Stomach (tissue), 9 donors: ENCODE results near the gene LRRIQ1. TPM values are rescaled to one million over a fixed set of nuclear protein-coding genes. Genes with fewer than 3 reads are reported as not detected.
"Not testable (repeated sequence)": the region's sequence is repeated elsewhere in the genome, so short reads cannot be mapped to it uniquely, and the experiment has no call there.

ENCODE experiments used
- DNase-seq, 2 donors: peaks; one replicate each; pipeline versions ENCODE4 v3.0.0 to v3.0.0-alpha.2; 2013 to 2019
- H3K27ac ChIP-seq, 5 donors: fragments of 200-600 bp in 4 of 5; sonication (generic) in 4 of 5; one replicate each; pipeline ENCODE4 v1.5.1; 2013 to 2019; ENCODE audit warnings: mild to moderate bottlenecking in 1 of 5, moderate library complexity in 1 of 5
- H3K27me3 ChIP-seq, 3 donors: fragments of 200-600 bp; sonication (generic); one replicate each; pipeline ENCODE4 v1.5.1; 2017 to 2019; ENCODE audit warnings: mixed run types in 1 of 3
- H3K36me3 ChIP-seq, 4 donors: fragments of 200-600 bp; sonication (generic); 1 replicate in 3 of 4; 2 replicates in 1 of 4; pipeline ENCODE4 v1.5.1; 2016 to 2019
- H3K4me1 ChIP-seq, 4 donors: fragments of 200-600 bp; sonication (generic); one replicate each; pipeline ENCODE4 v1.5.1; 2016 to 2019
- H3K4me3 ChIP-seq, 4 donors: fragments of 200-600 bp; sonication (generic) in 3 of 4; one replicate each; pipeline ENCODE4 v1.5.1; 2016 to 2019; ENCODE audit warnings: mild to moderate bottlenecking in 1 of 4
- H3K9me3 ChIP-seq, 4 donors: fragments of 200-600 bp; sonication (generic); one replicate each; pipeline ENCODE4 v1.5.1; 2016 to 2019
- EP300 ChIP-seq: sonication (generic); formaldehyde crosslinking; IDR thresholded peaks from one replicate; pipeline ENCODE4 v1.6.1; 2017; ENCODE audit warnings: antibody characterized with exemption
- POLR2A ChIP-seq, 4 donors: fragments of 450-650 bp; IDR thresholded peaks; one replicate each; pipeline ENCODE4 v1.6.1; 2016; ENCODE audit warnings: antibody characterized with exemption in 4 of 4, control low read depth in 2 of 4, mild to moderate bottlenecking in 1 of 4, moderate library complexity in 1 of 4
- POLR2AphosphoS5 ChIP-seq, 3 donors: sonication (generic); formaldehyde crosslinking; IDR thresholded peaks; one replicate each; pipeline ENCODE4 v1.6.1; 2016; ENCODE audit warnings: antibody characterized with exemption in 3 of 3
- WGBS, 5 donors: extraction: QIAGEN DNeasy Blood & Tissue Kit in 3 of 5; methylation state at CpG; one replicate each; pipeline versions ENCODE4 v1.1.5 to v1.1.7; 2013 to 2018; 5-methylcytosine and 5-hydroxymethylcytosine counted together
- intact Hi-C: fragments of 100-400 bp; cut with DNase I; formaldehyde crosslinking; loops from one replicate; pipeline ENCODE4 v1.15.1; 2023; ENCODE audit warnings: low total_unique reads
- polyA plus RNA-seq, 3 donors: library from polyadenylated mRNA; stranded (reverse); fragments of 200-250 nt; gene quantifications; one replicate each; pipeline ENCODE4 v1.2.3, GENCODE V29; 2013
- total RNA-seq, 5 donors: library from RNA; depleted of rRNA; stranded (reverse); fragments of >200 nt; gene quantifications; one replicate each; pipeline versions ENCODE4 v1.1.0 to v1.2.3, GENCODE V29; 2014 to 2016
- TF ChIP-seq, protein P1 (sequence below), 7 experiments: fragments of 450-650 bp in 4 of 7; fragments of 200-600 bp in 3 of 7; sonication (generic) in 3 of 7; IDR thresholded peaks; one replicate each; pipeline ENCODE4 v1.5.1; 2016 to 2019; ENCODE audit warnings: antibody characterized with exemption in 7 of 7, control low read depth in 2 of 7, mild to moderate bottlenecking in 1 of 7
- donor health status: healthy with polysubstance abuse.
- donor health status: Bipolar disorder and iron deficiency.
- donor health status: healthy.

Gene LRRIQ1
- total and polyA plus RNA-seq, 8 donors, result 0.05 to 2.2 (median 0.92) TPM; not detected in 5

- no peaks in the 10 kb centered on the region for H3K9me3 ChIP-seq
- TF ChIP-seq POLR2AphosphoS5 (IDR thresholded peaks at IDR 0.05) (no peak), POLR2A (IDR thresholded peaks at IDR 0.05) (no peak), EP300 (no peak)
- TF ChIP-seq, protein P1, sequence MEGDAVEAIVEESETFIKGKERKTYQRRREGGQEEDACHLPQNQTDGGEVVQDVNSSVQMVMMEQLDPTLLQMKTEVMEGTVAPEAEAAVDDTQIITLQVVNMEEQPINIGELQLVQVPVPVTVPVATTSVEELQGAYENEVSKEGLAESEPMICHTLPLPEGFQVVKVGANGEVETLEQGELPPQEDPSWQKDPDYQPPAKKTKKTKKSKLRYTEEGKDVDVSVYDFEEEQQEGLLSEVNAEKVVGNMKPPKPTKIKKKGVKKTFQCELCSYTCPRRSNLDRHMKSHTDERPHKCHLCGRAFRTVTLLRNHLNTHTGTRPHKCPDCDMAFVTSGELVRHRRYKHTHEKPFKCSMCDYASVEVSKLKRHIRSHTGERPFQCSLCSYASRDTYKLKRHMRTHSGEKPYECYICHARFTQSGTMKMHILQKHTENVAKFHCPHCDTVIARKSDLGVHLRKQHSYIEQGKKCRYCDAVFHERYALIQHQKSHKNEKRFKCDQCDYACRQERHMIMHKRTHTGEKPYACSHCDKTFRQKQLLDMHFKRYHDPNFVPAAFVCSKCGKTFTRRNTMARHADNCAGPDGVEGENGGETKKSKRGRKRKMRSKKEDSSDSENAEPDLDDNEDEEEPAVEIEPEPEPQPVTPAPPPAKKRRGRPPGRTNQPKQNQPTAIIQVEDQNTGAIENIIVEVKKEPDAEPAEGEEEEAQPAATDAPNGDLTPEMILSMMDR (IDR thresholded peaks at IDR 0.05), result no peak
- intact Hi-C loops, result no loop called here
- H3K27me3 ChIP-seq, result no peaks in the 10 kb centered on the region
- no peak overlapping the region for H3K4me3 ChIP-seq
- no peak overlapping the region for H3K27ac ChIP-seq
- H3K4me1 ChIP-seq, result no peaks in the 10 kb centered on the region
- H3K36me3 ChIP-seq, result no peaks in the 10 kb centered on the region
- no peak for DNase-seq
Observed at GRCh38 chr12:85004204-85004603, 31.9 kb upstream of the LRRIQ1 start.

DNA sequence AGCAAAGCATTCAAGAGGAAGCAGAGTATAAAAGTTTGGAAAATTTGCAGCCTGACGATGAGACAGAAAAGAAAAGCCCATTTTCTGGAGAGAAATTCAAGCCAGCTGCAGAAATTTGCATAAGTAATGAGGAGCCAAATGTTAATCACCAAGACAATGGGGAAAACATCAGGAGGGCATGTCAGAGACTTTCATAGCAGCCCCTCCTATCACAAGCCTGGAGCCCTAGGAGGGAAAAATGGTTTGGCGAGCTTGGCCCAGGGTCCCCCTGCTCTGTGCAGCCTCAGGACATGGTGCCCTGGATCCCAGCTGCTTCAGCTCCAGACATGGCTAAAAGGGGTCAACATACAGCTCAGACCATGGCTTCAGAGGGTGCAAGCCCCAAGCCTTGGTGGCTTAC is 31.1 kb upstream of the LRRIQ1 start:
- DNase-seq, H3K4me3 ChIP-seq, H3K4me1 ChIP-seq, H3K27me3 ChIP-seq, intact Hi-C loops, H3K9me3 ChIP-seq, H3K27ac ChIP-seq, H3K36me3 ChIP-seq: not testable (repeated sequence)
- 66 to 75% (median 70%) methylated on average over 2 of the region's 2 CpGs for WGBS, 5 donors

DNA sequence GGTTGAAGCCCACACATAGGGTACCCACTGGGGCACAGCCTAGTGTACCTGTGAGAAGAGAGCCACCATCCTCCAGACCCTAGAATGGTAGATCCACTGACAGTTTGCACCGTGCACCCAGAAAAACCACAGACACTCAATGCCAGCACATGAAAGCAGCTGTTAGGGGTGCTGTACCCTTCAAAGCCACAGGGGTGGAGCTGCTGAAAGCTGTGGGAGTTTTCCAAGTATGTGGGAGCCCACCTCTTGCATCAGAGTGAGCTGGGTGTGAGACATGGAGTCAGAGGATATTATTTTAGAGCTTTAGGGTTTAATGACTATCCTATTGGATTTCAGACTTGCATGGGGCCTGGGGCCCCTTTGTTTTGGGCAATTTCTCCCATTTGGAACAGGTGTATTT is 30.5 kb upstream of the LRRIQ1 start:
- DNase-seq, result no peak
- Histone ChIP-seq H3K9me3 (no peaks in the 10 kb centered on the region), H3K36me3 (no peaks in the 10 kb centered on the region), H3K4me1 (no peaks in the 10 kb centered on the region), H3K27ac (no peak overlapping the region), H3K27me3 (no peaks in the 10 kb centered on the region), H3K4me3 (no peak overlapping the region)
- WGBS, 5 donors, result 78 to 97% (median 86%) methylated on average over 1 of the region's 1 CpG
- intact Hi-C loops, result no loop called here
- TF ChIP-seq, protein P1 (IDR thresholded peaks at IDR 0.05), result no peak
- TF ChIP-seq POLR2A (IDR thresholded peaks at IDR 0.05) (no peak), POLR2AphosphoS5 (IDR thresholded peaks at IDR 0.05) (no peak), EP300 (no peak)

DNA sequence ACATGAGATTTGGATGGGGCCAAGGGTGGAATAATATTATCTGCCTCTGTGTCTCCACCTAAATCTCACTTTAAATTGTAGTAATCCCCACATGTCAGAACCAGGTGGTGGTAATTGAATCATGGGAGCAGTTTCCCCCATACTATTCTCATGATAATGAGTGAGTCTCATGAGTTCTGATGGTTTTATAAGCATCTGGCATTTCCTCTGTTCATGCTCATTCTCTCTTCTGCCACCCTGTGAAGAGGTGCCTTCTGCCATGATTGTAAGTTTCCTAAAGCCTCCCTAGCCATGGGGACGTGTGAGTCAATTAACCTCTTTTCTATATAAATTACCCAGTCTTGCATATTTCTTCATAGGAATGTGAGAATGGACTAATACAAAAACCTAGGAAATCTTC is 29.9 kb upstream of the LRRIQ1 start:
- no peaks in the 10 kb centered on the region for H3K4me1 ChIP-seq
- H3K4me3 ChIP-seq, result no peak overlapping the region
- TF ChIP-seq POLR2AphosphoS5 (IDR thresholded peaks at IDR 0.05), result no peak
- TF ChIP-seq, protein P1 (IDR thresholded peaks at IDR 0.05), result no peak
- WGBS, 5 donors, result 50 to 84% (median 75%) methylated on average over 1 of the region's 1 CpG
- intact Hi-C loops, result no loop called here
- H3K27ac ChIP-seq, result no peak overlapping the region
- no peak for DNase-seq
- H3K27me3 ChIP-seq, result no peaks in the 10 kb centered on the region
- H3K36me3 ChIP-seq, result no peaks in the 10 kb centered on the region
- H3K9me3 ChIP-seq, result no peaks in the 10 kb centered on the region

DNA sequence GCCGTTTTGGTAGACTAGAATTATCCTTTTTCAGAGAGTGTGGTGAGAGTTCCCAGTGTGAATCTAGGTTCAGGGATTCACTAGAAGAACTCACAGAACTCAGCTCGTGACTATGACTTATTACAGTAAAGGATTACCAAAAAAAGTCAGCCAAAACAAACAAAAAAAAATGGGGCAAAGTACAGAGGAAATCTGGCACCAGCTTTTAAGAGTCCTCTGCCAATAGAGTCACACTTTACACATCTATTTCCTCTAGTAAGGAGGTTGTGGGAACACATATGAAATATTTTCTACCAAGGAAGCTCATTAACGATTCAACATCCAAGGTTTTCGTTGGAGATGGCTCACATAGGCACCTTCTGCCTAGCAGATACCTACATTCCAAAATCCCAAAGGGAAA is 28.3 kb upstream of the LRRIQ1 start:
- no peak for DNase-seq
- Histone ChIP-seq H3K4me3 (no peak overlapping the region), H3K9me3 (no peaks in the 10 kb centered on the region), H3K4me1 (no peaks in the 10 kb centered on the region), H3K36me3 (no peaks in the 10 kb centered on the region), H3K27me3 (no peaks in the 10 kb centered on the region), H3K27ac (no peak overlapping the region)
- intact Hi-C loops, result no loop called here
- TF ChIP-seq, protein P1 (IDR thresholded peaks at IDR 0.05), result no peak
- no peak for TF ChIP-seq POLR2A (IDR thresholded peaks at IDR 0.05)
- TF ChIP-seq EP300, result no peak
- TF ChIP-seq POLR2AphosphoS5 (IDR thresholded peaks at IDR 0.05), result no peak
- whole genome bisulfite sequencing, 5 donors, result 23 to 46% (median 40%) methylated on average over 4 of the region's 4 CpGs
